ENCODE measurements around the gene DIS3L2. TPM values are rescaled to one million over a fixed set of nuclear protein-coding genes. Genes with fewer than 3 reads are reported as not detected.
A peak's percentile ranks its signal among the peaks of the same experiment; 100 is the strongest.

The DIS3L2 gene
- total RNA-seq, 1 donor from 2014 or later: 24.0 TPM

GRCh38 chr2:232352511-232353091 is 391.1 kb downstream of the DIS3L2 start:
- TF ChIP-seq EZH2 (IDR thresholded peaks at IDR 0.05; ENCODE audit: insufficient read depth, low read length): no peak
- no peak for TF ChIP-seq CTCF (IDR thresholded peaks at IDR 0.05; ENCODE audit: insufficient read depth, low read depth, low read length)
- H3K4me3 Mint-ChIP-seq (ENCODE audit: unreplicated experiment): no peak overlapping the region
- FAIRE-seq (no peak), DNase-seq (ENCODE audit: low read depth) (no peak)
- no peak overlapping the region for H3K27ac Mint-ChIP-seq (ENCODE audit: unreplicated experiment)
- Histone ChIP-seq H3K4me1 (ENCODE audit: insufficient read depth, low read length) (no peaks in the 10 kb centered on the region), H3K27ac (ENCODE audit: low read depth, low read length) (no peak overlapping the region), H3K4me3 (ENCODE audit: insufficient read depth, low read depth, low read length) (no peak overlapping the region), H3K9me3 (ENCODE audit: insufficient read depth, low read depth, low read length) (no peaks in the 10 kb centered on the region), H3K79me2 (ENCODE audit: insufficient read depth, low read length) (no peaks in the 10 kb centered on the region), H3K27me3 (ENCODE audit: insufficient read depth, low read length) (peaks cover 47% of the 10 kb centered on the region), H2AFZ (ENCODE audit: low read depth, low read length) (no peak overlapping the region), H4K20me1 (ENCODE audit: insufficient read depth, low read length) (no peaks in the 10 kb centered on the region), H3K9ac (ENCODE audit: low read length) (no peak overlapping the region), H3K36me3 (ENCODE audit: insufficient read depth, low read length) (no peaks in the 10 kb centered on the region), H3K4me2 (ENCODE audit: low read length) (no peak overlapping the region)
- H3K36me3 Mint-ChIP-seq (ENCODE audit: low read depth, unreplicated experiment): no peaks in the 10 kb centered on the region
- H3K27me3 Mint-ChIP-seq (ENCODE audit: low read depth, unreplicated experiment): peaks cover 37% of the 10 kb centered on the region
- no peaks in the 10 kb centered on the region for H3K4me1 Mint-ChIP-seq (ENCODE audit: low read depth, unreplicated experiment)
- peaks cover 16% of the 10 kb centered on the region for H3K9me3 Mint-ChIP-seq (ENCODE audit: unreplicated experiment)

GRCh38 chr2:232353096-232353495 is 391.6 kb downstream of the DIS3L2 start:
- Mint-ChIP-seq H3K9me3 (ENCODE audit: unreplicated experiment) (peaks cover 14% of the 10 kb centered on the region), H3K4me3 (ENCODE audit: unreplicated experiment) (no peak overlapping the region), H3K36me3 (ENCODE audit: low read depth, unreplicated experiment) (no peaks in the 10 kb centered on the region), H3K4me1 (ENCODE audit: low read depth, unreplicated experiment) (no peaks in the 10 kb centered on the region), H3K27ac (ENCODE audit: unreplicated experiment) (no peak overlapping the region), H3K27me3 (ENCODE audit: low read depth, unreplicated experiment) (peaks cover 34% of the 10 kb centered on the region)
- DNase-seq (ENCODE audit: low read depth) (no peak), FAIRE-seq (no peak)
- Histone ChIP-seq H3K4me3 (ENCODE audit: insufficient read depth, low read depth, low read length) (no peak overlapping the region), H3K79me2 (ENCODE audit: insufficient read depth, low read length) (no peaks in the 10 kb centered on the region), H4K20me1 (ENCODE audit: insufficient read depth, low read length) (no peaks in the 10 kb centered on the region), H3K27ac (ENCODE audit: low read depth, low read length) (no peak overlapping the region), H3K36me3 (ENCODE audit: insufficient read depth, low read length) (no peaks in the 10 kb centered on the region), H3K9me3 (ENCODE audit: insufficient read depth, low read depth, low read length) (no peaks in the 10 kb centered on the region), H3K4me2 (ENCODE audit: low read length) (no peak overlapping the region), H3K9ac (ENCODE audit: low read length) (no peak overlapping the region), H2AFZ (ENCODE audit: low read depth, low read length) (no peak overlapping the region), H3K27me3 (ENCODE audit: insufficient read depth, low read length) (peaks cover 47% of the 10 kb centered on the region), H3K4me1 (ENCODE audit: insufficient read depth, low read length) (no peaks in the 10 kb centered on the region)
- TF ChIP-seq EZH2 (IDR thresholded peaks at IDR 0.05; ENCODE audit: insufficient read depth, low read length) (no peak), CTCF (IDR thresholded peaks at IDR 0.05; ENCODE audit: insufficient read depth, low read depth, low read length) (no peak)

- H3K9me3 Mint-ChIP-seq (ENCODE audit: unreplicated experiment): peaks cover 9% of the 10 kb centered on the region
- H3K4me1 ChIP-seq (ENCODE audit: insufficient read depth, low read length): no peaks in the 10 kb centered on the region
- peaks cover 43% of the 10 kb centered on the region for H3K27me3 ChIP-seq (ENCODE audit: insufficient read depth, low read length)
- H3K27me3 Mint-ChIP-seq (ENCODE audit: low read depth, unreplicated experiment): peaks cover 31% of the 10 kb centered on the region
- H3K27ac ChIP-seq (ENCODE audit: low read depth, low read length): no peak overlapping the region
- DNase-seq (ENCODE audit: low read depth) (no peak), FAIRE-seq (no peak)
- H3K9ac ChIP-seq (ENCODE audit: low read length): no peak overlapping the region
- H3K4me1 Mint-ChIP-seq (ENCODE audit: low read depth, unreplicated experiment): no peaks in the 10 kb centered on the region
- H3K27ac Mint-ChIP-seq (ENCODE audit: unreplicated experiment): peak overlapping the region; percentile 1
- H3K79me2 ChIP-seq (ENCODE audit: insufficient read depth, low read length): no peaks in the 10 kb centered on the region
- H3K4me3 ChIP-seq (ENCODE audit: insufficient read depth, low read depth, low read length): no peak overlapping the region
- no peak overlapping the region for H3K4me3 Mint-ChIP-seq (ENCODE audit: unreplicated experiment)
- H4K20me1 ChIP-seq (ENCODE audit: insufficient read depth, low read length): no peaks in the 10 kb centered on the region
- H2AFZ ChIP-seq (ENCODE audit: low read depth, low read length): no peak overlapping the region
- no peaks in the 10 kb centered on the region for H3K36me3 Mint-ChIP-seq (ENCODE audit: low read depth, unreplicated experiment)
- TF ChIP-seq EZH2 (IDR thresholded peaks at IDR 0.05; ENCODE audit: insufficient read depth, low read length): no peak
- no peak for TF ChIP-seq CTCF (IDR thresholded peaks at IDR 0.05; ENCODE audit: insufficient read depth, low read depth, low read length)
- H3K9me3 ChIP-seq (ENCODE audit: insufficient read depth, low read depth, low read length): no peaks in the 10 kb centered on the region
- H3K36me3 ChIP-seq (ENCODE audit: insufficient read depth, low read length): no peaks in the 10 kb centered on the region
- no peak overlapping the region for H3K4me2 ChIP-seq (ENCODE audit: low read length)
Observed at GRCh38 chr2:232353660-232354059, 392.1 kb downstream of the DIS3L2 start.
